Erythroblast (primary cell): ENCODE data around the gene PTPRD.

Experiments
- GATA1 ChIP-seq: IDR thresholded peaks from 2 replicates; pipeline ENCODE4 v1.6.1; 2011; ENCODE audit warnings: low read depth, mild to moderate bottlenecking, control low read depth, low read length, moderate library complexity
- POLR2A ChIP-seq: IDR thresholded peaks from 2 replicates; pipeline ENCODE4 v1.6.1; 2011; ENCODE audit warnings: mild to moderate bottlenecking, low read length

DNA sequence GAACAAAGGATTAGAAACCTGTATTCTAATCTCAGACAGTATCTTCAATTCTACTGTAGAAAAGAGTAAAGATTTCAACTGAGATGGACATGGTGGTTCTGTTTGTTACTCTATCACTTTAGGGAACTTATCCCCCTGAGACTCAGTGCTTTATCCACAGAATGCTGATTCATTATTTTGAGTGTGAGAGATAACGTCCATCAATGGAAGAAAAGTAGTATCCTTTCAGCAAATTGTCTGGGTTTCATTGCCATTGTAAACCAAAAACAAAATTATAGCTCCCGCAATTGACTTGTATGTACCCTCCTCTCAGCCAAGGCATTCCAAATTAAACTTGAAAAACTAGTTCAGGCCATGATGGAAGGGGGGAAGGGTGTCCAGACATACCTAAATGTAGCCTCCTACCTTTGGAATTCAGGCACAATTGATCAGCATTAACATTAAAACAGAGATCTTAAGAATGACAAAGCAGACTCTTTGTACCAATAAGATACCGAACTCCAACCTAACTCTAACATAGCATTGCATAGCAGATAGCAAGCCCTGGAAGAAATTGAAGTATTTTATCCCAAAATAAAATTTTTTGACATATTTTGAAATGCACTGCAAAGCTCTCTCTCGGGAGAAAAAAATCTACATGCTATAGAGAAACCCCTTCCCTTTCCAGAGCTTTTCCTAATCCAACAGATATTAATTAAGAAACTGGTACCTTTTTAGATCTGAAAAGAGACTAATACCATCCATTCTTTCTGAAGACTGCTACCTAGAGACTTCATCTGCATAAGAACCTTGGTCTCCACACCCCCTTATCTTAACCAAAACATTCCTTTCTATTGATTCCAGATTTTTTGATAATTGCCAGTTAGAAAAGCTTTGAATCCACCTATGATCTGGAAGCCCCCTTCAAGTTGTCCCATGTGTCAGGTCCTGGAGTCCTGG, 1055.7 kb downstream of the PTPRD start:
- TF ChIP-seq POLR2A (no peak), GATA1 (no peak)
